ENCODE data around the gene FALEC.

DNA sequence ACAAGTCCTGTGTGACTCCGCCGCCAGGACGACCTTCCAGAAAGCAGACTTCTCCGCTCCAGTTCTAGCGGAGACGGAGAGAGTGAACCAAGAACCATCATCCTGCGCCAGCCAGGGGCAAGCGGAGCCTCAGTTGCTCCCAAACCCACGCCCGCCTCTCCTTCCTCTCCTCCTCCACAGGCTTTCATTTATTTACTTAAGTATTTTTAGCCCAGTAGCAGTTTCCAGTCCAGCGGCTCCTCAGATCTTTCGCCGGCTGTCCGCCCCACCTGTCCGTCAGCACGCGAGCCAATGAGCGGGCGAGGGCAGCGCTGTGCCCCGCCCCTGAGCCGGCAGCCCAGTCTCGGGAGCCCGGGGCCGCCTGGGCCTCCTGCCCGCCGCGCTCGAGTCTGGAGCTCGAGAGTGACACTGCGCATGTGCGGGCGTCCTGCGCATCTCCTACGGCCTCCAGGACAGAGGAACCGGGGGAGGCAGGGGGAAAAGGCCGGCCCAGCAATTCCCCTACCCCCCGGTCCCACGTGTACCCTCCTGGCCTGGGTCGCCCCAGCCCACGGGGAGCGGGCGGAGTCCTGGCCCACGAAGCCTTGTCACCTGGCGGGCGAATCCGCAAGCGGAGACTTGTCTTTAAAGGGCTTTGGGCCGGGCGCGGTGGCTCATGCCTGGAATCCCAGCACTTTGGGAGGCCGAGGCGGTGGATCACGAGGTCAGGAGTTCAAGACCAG lies at the start of gene FALEC:
- TF ChIP-seq, protein P1, sequence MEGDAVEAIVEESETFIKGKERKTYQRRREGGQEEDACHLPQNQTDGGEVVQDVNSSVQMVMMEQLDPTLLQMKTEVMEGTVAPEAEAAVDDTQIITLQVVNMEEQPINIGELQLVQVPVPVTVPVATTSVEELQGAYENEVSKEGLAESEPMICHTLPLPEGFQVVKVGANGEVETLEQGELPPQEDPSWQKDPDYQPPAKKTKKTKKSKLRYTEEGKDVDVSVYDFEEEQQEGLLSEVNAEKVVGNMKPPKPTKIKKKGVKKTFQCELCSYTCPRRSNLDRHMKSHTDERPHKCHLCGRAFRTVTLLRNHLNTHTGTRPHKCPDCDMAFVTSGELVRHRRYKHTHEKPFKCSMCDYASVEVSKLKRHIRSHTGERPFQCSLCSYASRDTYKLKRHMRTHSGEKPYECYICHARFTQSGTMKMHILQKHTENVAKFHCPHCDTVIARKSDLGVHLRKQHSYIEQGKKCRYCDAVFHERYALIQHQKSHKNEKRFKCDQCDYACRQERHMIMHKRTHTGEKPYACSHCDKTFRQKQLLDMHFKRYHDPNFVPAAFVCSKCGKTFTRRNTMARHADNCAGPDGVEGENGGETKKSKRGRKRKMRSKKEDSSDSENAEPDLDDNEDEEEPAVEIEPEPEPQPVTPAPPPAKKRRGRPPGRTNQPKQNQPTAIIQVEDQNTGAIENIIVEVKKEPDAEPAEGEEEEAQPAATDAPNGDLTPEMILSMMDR (optimal IDR thresholded peaks at IDR 0.05 in 1 of 3, IDR thresholded peaks at IDR 0.05 in 1 of 3, conservative IDR thresholded peaks at IDR 0.05 in 1 of 3; ENCODE audit: extremely low read depth in 1 of 3, insufficient read depth in 2 of 3, low read length in 3 of 3) = no peak
- no peak for TF ChIP-seq EZH2 (IDR thresholded peaks at IDR 0.05; ENCODE audit: low read length)
